ENCODE data around the gene WBP4. TPM values are rescaled to one million over a fixed set of nuclear protein-coding genes. Genes with fewer than 3 reads are reported as not detected.
"Not testable (repeated sequence)": the region's sequence is repeated elsewhere in the genome, so short reads cannot be mapped to it uniquely, and the experiment has no call there.

Gene WBP4
- total and polyA plus RNA-seq, 2 of the 13 experiments (the other 11 are each of a cell fraction or from before 2014, with no cell fraction given): 6.7 to 11.7 TPM

GRCh38 chr13:41040584-41041334, 20.6 kb upstream of the WBP4 start:
- Histone ChIP-seq H3K27me3 (ENCODE audit: control insufficient read depth in 1 of 2, insufficient read depth in 2 of 2, low read length in 2 of 2) (no peaks in the 10 kb centered on the region), H3K36me3 (replicated peaks in 1 of 2; ENCODE audit: control insufficient read depth in 1 of 2, insufficient read depth in 2 of 2, low read length in 2 of 2) (peaks cover 0 to 4% of the 10 kb centered on the region in 2 experiments; a peak in 2 of 5 replicates), H4K20me1 (ENCODE audit: insufficient read depth, low read length) (peaks cover 11% of the 10 kb centered on the region; the same call in 1 of the 2 replicates), H3K27ac (ENCODE audit: extremely low read length, insufficient read depth, low read length) (no peak overlapping the region), H3K79me2 (ENCODE audit: insufficient read depth, low read length) (peaks cover 47% of the 10 kb centered on the region), H3K4me1 (ENCODE audit: insufficient read depth, low read length) (peaks cover 18% of the 10 kb centered on the region), H2AFZ (ENCODE audit: low read length) (no peak overlapping the region), H3K9ac (ENCODE audit: insufficient read depth, low read depth, low read length) (no peak overlapping the region), H3K4me3 (replicated peaks in 1 of 3; ENCODE audit: insufficient read depth in 1 of 3, low read depth in 2 of 3, low read length in 3 of 3) (no peak overlapping the region), H3K9me3 (ENCODE audit: low read length) (no peaks in the 10 kb centered on the region), H3K4me2 (ENCODE audit: low read depth, low read length) (no peak overlapping the region)
- DNase-seq (ENCODE audit: low spot score) (no peak), ATAC-seq (peak; percentile 50; the same call in 2 of the 3 replicates), FAIRE-seq (no peak)
- in situ Hi-C loops (cut with HindIII; ENCODE audit: extremely low pct_ligation_motif_present, low pct_unique_long_range_greater_than_20kb) (no loop called here), intact Hi-C loops (cut with micrococcal nuclease; ENCODE audit: unreplicated experiment) (no loop called here)
- CTCF ChIA-PET (ENCODE audit: low intra/inter-chr PET ratio, low total read pairs): no interaction called here
- no TSS peak for BruUV-seq (replicated peaks)
- POLR2A ChIA-PET: no interaction called here
- TF ChIP-seq ZNF652 (CRISPR knock-in tag; IDR thresholded peaks at IDR 0.05; ENCODE audit: borderline replicate concordance, low read depth) (peak; percentile 82), FOSL2 (CRISPR knock-in tag; IDR thresholded peaks at IDR 0.05) (peak; percentile 46; the same call in 1 of the 2 replicates), RFX1 (IDR thresholded peaks at IDR 0.05) (no peak), ZBTB39 (CRISPR knock-in tag; IDR thresholded peaks at IDR 0.05) (peak; percentile 71; the same call in 1 of the 2 replicates), ZBTB40 (IDR thresholded peaks at IDR 0.05) (no peak), ZBTB40 (CRISPR knock-in tag; IDR thresholded peaks at IDR 0.05) (no peak)
- WGBS (ENCODE audit: low lambda C conversion rate): 88% methylated on average over 9 of the region's 9 CpGs

GRCh38 chr13:41042419-41042818, 18.9 kb upstream of the WBP4 start:
- H3K9me3 ChIP-seq (ENCODE audit: low read length); in situ Hi-C loops (cut with HindIII; ENCODE audit: extremely low pct_ligation_motif_present, low pct_unique_long_range_greater_than_20kb); FAIRE-seq; DNase-seq (ENCODE audit: low spot score); POLR2A ChIA-PET; H3K4me2 ChIP-seq (ENCODE audit: low read depth, low read length); H3K27ac ChIP-seq (ENCODE audit: extremely low read length, insufficient read depth, low read length); H3K9ac ChIP-seq (ENCODE audit: insufficient read depth, low read depth, low read length); CTCF ChIA-PET (ENCODE audit: low intra/inter-chr PET ratio, low total read pairs); H3K36me3 ChIP-seq (replicated peaks in 1 of 2; ENCODE audit: control insufficient read depth in 1 of 2, insufficient read depth in 2 of 2, low read length in 2 of 2); intact Hi-C loops (cut with micrococcal nuclease; ENCODE audit: unreplicated experiment); BruUV-seq (replicated peaks); H2AFZ ChIP-seq (ENCODE audit: low read length); H3K27me3 ChIP-seq (ENCODE audit: control insufficient read depth in 1 of 2, insufficient read depth in 2 of 2, low read length in 2 of 2); ATAC-seq; H3K4me3 ChIP-seq (replicated peaks in 1 of 3; ENCODE audit: insufficient read depth in 1 of 3, low read depth in 2 of 3, low read length in 3 of 3): not testable (repeated sequence)
- Histone ChIP-seq H3K4me1 (ENCODE audit: insufficient read depth, low read length) (peaks cover 15% of the 10 kb centered on the region), H4K20me1 (ENCODE audit: insufficient read depth, low read length) (peaks cover 11% of the 10 kb centered on the region; the same call in 1 of the 2 replicates), H3K79me2 (ENCODE audit: insufficient read depth, low read length) (peaks cover 36% of the 10 kb centered on the region)
- whole genome bisulfite sequencing (ENCODE audit: low lambda C conversion rate): 97% methylated on average over 4 of the region's 4 CpGs

All from HepG2 (cell line).